RWPE1 (cell line): ENCODE data around the gene RNASEH2A.
A peak's percentile ranks its signal among the peaks of the same experiment; 100 is the strongest.

Experiments used
- CTCF ChIA-PET: fragments of 350-600 bp; sonication (Branson Sonifier 250); formaldehyde crosslinking; extraction: SDS; loops from one replicate; lab custom pipeline; 2021; lab: Yijun Ruan, JAX
- POLR2A ChIA-PET: fragments of 400-600 bp; formaldehyde crosslinking; extraction: SDS; loops from one replicate; lab custom pipeline; 2020; ENCODE audit warnings: antibody characterized with exemption; ENCODE audit not compliant: low non-redundant PET; lab: Yijun Ruan, JAX
- DNase-seq: peaks from one replicate; pipeline ENCODE4 v3.0.0; 2012; ENCODE audit warnings: low spot score
- H3K27ac ChIP-seq: fragments of 450-650 bp; 2 replicates; pipeline ENCODE4 v1.5.1; 2017
- TF ChIP-seq, protein P1 (sequence below): fragments of 450-650 bp; conservative IDR thresholded peaks from 2 replicates; pipeline ENCODE4 v1.5.1; 2017; ENCODE audit warnings: low read depth, mild to moderate bottlenecking

The RNASEH2A gene

DNA sequence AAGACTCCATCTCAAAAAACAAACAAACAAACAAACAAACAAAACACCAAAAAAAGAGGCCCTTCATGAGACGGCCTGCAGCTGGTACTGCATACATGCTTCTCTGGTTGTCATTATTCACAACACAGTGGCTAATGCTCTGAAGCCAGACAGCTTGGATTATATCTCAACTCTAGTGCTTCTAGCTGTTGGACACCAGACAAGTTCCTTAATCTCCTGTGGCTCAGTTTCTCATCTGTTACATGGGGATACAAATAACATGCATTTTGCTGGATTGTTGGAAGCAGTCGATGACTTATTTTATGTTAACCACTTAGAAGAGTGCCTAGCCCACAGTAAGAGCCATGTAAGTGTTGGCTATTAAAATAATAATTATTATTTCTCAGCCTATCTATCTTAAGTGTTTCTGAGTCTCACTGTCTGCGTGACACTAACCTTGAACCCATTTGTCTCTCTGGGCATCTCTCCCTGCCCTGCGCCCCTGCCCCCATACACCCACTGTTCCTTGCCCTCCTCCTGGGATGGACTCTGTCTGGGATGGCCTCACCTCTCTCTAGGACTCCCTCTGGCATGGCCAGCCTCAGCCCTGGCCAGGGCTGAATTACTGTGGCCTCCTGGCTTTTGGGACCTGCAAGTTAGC is 18.2 kb upstream of the RNASEH2A start:
- TF ChIP-seq, protein P1, sequence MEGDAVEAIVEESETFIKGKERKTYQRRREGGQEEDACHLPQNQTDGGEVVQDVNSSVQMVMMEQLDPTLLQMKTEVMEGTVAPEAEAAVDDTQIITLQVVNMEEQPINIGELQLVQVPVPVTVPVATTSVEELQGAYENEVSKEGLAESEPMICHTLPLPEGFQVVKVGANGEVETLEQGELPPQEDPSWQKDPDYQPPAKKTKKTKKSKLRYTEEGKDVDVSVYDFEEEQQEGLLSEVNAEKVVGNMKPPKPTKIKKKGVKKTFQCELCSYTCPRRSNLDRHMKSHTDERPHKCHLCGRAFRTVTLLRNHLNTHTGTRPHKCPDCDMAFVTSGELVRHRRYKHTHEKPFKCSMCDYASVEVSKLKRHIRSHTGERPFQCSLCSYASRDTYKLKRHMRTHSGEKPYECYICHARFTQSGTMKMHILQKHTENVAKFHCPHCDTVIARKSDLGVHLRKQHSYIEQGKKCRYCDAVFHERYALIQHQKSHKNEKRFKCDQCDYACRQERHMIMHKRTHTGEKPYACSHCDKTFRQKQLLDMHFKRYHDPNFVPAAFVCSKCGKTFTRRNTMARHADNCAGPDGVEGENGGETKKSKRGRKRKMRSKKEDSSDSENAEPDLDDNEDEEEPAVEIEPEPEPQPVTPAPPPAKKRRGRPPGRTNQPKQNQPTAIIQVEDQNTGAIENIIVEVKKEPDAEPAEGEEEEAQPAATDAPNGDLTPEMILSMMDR, result no peak

DNA sequence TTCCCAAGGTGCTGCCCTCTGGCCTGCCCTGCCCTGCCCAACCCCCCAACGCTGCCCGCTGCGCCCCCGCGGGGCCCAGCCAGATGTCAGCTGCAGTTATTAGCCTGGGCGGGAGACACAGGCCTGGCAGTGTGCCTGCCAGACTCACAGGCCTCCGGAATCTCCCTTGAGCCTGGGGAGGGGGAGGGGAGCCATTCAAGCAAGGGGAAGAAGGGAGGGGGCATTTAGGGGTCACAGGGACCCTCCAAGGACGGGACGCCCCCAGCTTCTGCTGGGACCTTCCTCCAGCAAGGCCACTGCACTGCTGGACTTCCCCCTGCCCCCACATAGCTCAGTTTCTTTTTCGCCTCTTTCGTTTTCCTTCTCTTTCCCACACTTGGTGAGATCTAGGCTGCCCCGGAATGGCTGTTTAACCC is 17.7 kb upstream of the RNASEH2A start:
- peak; percentile 62 for DNase-seq
- ChIA-PET POLR2A (interaction anchor here (7.3 kb wide), 1 partner anchor 11 kb away, joined by 120 read pairs; the partner anchor contains the start of gene HOOK2), CTCF (interaction anchor here (2.0 kb wide), 1 partner anchor 10 kb away, joined by 11 read pairs; no protein-coding TSS in a partner anchor)
- peak overlapping the region; percentile 100 for H3K27ac ChIP-seq
- TF ChIP-seq, protein P1, result no peak

More for the DNA sequence above, 18.2 kb upstream of the RNASEH2A start:
- CTCF ChIA-PET, result interaction anchor here (2.0 kb wide), 1 partner anchor 10 kb away, joined by 11 read pairs; no protein-coding TSS in a partner anchor
- POLR2A ChIA-PET, result interaction anchor here (7.3 kb wide), 1 partner anchor 11 kb away, joined by 120 read pairs; the partner anchor contains the start of gene HOOK2
- H3K27ac ChIP-seq, result peak overlapping the region; percentile 100
- DNase-seq, result no peak

DNA sequence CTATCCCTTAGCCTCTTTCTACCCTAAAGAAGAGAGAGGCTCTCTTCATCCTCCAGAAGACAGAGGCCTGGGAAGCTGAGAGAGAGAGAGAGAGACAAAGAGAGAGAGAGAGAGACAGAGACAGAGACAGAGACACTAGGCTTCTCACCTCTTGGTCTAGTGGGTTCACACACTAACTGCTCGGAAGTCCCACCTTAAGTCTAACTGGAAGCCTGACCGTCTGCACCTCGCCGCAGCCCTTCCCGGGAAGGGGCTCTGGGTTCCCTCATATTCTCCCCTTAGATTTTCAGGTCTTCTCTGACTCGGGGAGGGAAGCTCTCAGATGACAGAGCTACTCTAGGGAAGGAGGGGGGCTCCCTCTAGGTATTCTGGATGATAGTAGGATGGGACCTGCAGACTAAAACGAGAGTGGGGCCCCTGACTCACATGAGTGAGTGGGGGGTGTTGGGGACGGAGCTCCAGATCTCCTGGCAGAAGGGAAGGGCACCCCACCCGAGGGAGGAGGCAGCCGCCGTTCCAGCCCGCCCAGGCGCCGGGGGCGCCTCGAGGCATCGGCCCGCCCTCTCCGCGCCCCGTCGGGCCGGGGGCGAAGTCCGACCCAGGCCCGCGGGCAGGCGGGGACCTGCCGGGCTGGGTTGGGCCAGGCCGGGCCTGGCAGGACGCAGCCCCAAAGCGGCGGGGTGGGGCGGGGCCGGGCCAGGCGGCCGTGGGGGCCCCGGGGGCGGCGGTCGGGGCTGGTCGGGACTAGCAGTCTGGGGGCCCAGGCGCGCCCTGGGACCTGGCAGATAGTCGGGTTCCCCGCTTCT is 17.1 kb upstream of the RNASEH2A start:
- ChIA-PET CTCF (interaction anchor here (2.0 kb wide), 1 partner anchor 11 kb away, joined by 11 read pairs; no protein-coding TSS in a partner anchor), POLR2A (interaction anchor here (7.3 kb wide), 1 partner anchor 12 kb away, joined by 120 read pairs; the partner anchor contains the start of gene HOOK2)
- TF ChIP-seq, protein P1, result no peak
- DNase-seq, result peak; percentile 49
- peak overlapping the region; percentile 100 for H3K27ac ChIP-seq

DNA sequence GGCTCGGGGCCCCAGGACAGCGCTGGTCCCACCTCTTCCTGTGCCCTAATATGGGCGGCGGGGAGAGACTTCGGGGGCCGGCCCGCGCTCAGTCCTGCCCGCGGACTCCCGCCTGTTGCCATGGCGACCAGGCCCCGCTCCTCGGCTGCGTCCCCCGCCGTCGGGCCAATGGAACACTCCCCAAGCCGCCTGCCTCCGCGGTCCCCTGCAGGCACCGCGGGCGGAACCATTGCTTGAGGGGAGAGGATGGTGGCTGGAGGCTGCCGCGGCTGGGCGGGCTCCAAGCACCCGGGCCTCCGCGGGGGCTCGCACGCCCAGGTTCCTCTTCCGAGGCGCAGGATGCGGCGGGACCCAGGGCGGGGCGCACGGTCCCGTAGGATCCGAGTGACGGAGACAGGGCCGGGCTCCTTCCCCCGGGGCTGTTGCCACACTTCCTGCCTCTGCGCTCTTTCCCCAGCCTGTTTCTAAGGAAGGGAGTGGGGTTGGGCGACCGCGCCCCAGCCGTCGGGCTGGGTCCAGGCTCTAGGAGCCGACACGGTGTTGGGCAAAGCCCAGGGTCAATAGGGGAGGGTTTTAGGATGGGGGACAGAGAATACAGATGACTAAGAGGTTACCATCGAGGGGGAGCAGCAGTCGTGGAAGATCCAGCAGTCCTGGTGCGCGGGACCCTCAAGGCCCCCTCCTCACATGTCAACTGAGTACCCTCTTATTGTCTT is 16.3 kb upstream of the RNASEH2A start:
- H3K27ac ChIP-seq, result peak overlapping the region; percentile 100
- peak; percentile 93 for DNase-seq
- CTCF ChIA-PET, result interaction anchor here (0.7 to 3.6 kb wide), 3 partner anchors 12 to 16 kb away, joined by 3 to 40 read pairs (median 11); no protein-coding TSS in a partner anchor
- TF ChIP-seq, protein P1, result no peak
- POLR2A ChIA-PET, result interaction anchor here (1.8 to 7.3 kb wide), 2 partner anchors 7 to 13 kb away, joined by 16 to 120 read pairs; partner anchors contain the start of gene HOOK2

DNA sequence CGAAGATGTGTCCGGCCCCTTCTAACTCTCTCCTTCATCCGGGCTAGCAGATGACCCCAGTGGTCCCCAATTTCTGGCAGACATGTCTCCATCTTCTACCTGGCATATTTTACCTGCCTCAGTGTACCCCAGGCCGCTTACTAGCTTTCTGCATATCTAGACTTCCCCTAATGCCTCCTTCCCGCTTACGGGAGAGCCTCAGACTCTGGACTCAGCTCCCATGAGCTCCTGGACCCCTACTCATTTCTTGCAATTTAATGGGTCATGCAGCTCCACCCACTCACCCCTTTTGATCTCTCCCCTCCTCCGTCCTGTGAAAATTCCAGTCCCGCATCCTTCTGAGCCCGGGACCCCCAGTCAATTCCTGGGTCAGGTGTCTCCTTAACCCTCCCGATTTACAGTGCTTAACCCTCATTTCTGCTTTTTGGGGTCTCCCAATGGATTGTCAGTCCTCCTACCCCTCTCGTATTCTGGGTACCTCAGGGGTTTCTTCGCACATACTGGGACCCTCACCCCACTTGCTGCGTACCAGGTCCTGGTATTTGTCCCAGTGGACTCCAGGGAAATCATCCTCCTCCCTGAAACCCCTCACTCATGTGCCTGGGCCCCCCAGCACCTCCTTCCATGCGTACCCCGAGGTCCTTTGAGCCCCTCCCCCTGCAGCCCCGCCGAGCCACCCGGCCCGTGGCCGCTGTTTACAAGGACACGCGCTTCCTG is 15.6 kb upstream of the RNASEH2A start:
- H3K27ac ChIP-seq, result peak overlapping the region; percentile 100
- TF ChIP-seq, protein P1, result no peak
- DNase-seq, result no peak
- POLR2A ChIA-PET, result interaction anchor here (1.8 to 7.3 kb wide), 3 partner anchors 8 to 16 kb away, joined by 7 to 120 read pairs (median 16); partner anchors contain the start of gene HOOK2
- CTCF ChIA-PET, result interaction anchor here (0.5 to 3.6 kb wide), 4 partner anchors 14 to 936 kb away, joined by 3 to 40 read pairs (median 5); no protein-coding TSS in a partner anchor
